KMS-11 (cell line): ENCODE results near the gene SLC35F6.

ENCODE experiments used
- H2AFZ ChIP-seq: fragments of 200-600 bp; sonication (generic); 2 replicates; pipeline ENCODE4 v1.6.1; 2016; ENCODE audit warnings: antibody characterized with exemption, mixed run types, low read depth
- H3K27ac ChIP-seq: fragments of 200-600 bp; sonication (generic); 2 replicates; pipeline ENCODE4 v1.6.1; 2016; ENCODE audit warnings: mild to moderate bottlenecking, mixed run types
- H3K27me3 ChIP-seq: fragments of 200-600 bp; sonication (generic); 2 replicates; pipeline ENCODE4 v1.6.1; 2017; ENCODE audit warnings: mild to moderate bottlenecking, low read depth, mixed run types, moderate library complexity; ENCODE audit not compliant: insufficient read depth
- H3K36me3 ChIP-seq: fragments of 200-600 bp; sonication (generic); 2 replicates; pipeline ENCODE4 v1.6.1; 2017; ENCODE audit warnings: mild to moderate bottlenecking, mixed run types; ENCODE audit not compliant: insufficient read depth
- H3K4me1 ChIP-seq: fragments of 200-600 bp; sonication (generic); 2 replicates; pipeline ENCODE4 v1.6.1; 2016; ENCODE audit warnings: mild to moderate bottlenecking, low read depth, mixed run types; ENCODE audit not compliant: poor library complexity, severe bottlenecking
- H3K4me2 ChIP-seq: fragments of 200-600 bp; sonication (generic); 2 replicates; pipeline ENCODE4 v1.7.0; 2016; ENCODE audit warnings: mild to moderate bottlenecking, mixed run types
- H3K4me3 ChIP-seq: fragments of 200-600 bp; sonication (generic); IDR thresholded peaks from 2 replicates; pipeline ENCODE4 v1.6.1; 2017; ENCODE audit warnings: low read depth, low read length, mixed read lengths; ENCODE audit not compliant: insufficient read depth
- H3K79me2 ChIP-seq: fragments of 200-600 bp; sonication (generic); 2 replicates; pipeline ENCODE4 v1.6.1; 2016; ENCODE audit warnings: low read depth, mixed run types; ENCODE audit not compliant: insufficient read depth
- H3K9ac ChIP-seq: fragments of 200-600 bp; sonication (generic); 2 replicates; pipeline ENCODE4 v1.6.1; 2016; ENCODE audit warnings: mild to moderate bottlenecking, mixed run types
- H4K20me1 ChIP-seq: fragments of 200-600 bp; sonication (generic); 2 replicates; pipeline ENCODE4 v1.6.1; 2016; ENCODE audit warnings: mild to moderate bottlenecking, mixed run types; ENCODE audit not compliant: insufficient read depth
- CTCF ChIP-seq: fragments of 200-600 bp; sonication (generic); conservative IDR thresholded peaks from 2 replicates; pipeline ENCODE4 v1.6.1; 2017; ENCODE audit warnings: low read depth, mild to moderate bottlenecking, antibody characterized with exemption, low read length, moderate library complexity, mixed read lengths

The SLC35F6 gene

GRCh38 chr2:26729311-26729710, 34.8 kb upstream of the SLC35F6 start:
- Histone ChIP-seq H3K4me1 (no peaks in the 10 kb centered on the region), H3K79me2 (no peaks in the 10 kb centered on the region), H3K4me2 (no peak overlapping the region), H4K20me1 (no peaks in the 10 kb centered on the region), H3K9ac (no peak overlapping the region), H3K27me3 (peaks cover 10% of the 10 kb centered on the region; the same call in 1 of the 2 replicates), H3K36me3 (no peaks in the 10 kb centered on the region), H3K4me3 (no peak overlapping the region), H3K27ac (no peak overlapping the region), H2AFZ (no peak overlapping the region)
- no peak for TF ChIP-seq CTCF

GRCh38 chr2:26730549-26731344, 33.3 kb upstream of the SLC35F6 start:
- peaks cover 10% of the 10 kb centered on the region; the same call in 1 of the 2 replicates for H3K27me3 ChIP-seq
- H4K20me1 ChIP-seq: no peaks in the 10 kb centered on the region
- no peak overlapping the region for H3K4me3 ChIP-seq
- no peak overlapping the region for H2AFZ ChIP-seq
- no peaks in the 10 kb centered on the region for H3K36me3 ChIP-seq
- no peaks in the 10 kb centered on the region for H3K79me2 ChIP-seq
- no peak for TF ChIP-seq CTCF
- no peak overlapping the region for H3K9ac ChIP-seq
- no peaks in the 10 kb centered on the region for H3K4me1 ChIP-seq
- no peak overlapping the region for H3K4me2 ChIP-seq
- no peak overlapping the region for H3K27ac ChIP-seq

- H3K27me3 ChIP-seq: peaks cover 10% of the 10 kb centered on the region; the same call in 1 of the 2 replicates
- no peaks in the 10 kb centered on the region for H3K36me3 ChIP-seq
- TF ChIP-seq CTCF: no peak
- H3K79me2 ChIP-seq: no peaks in the 10 kb centered on the region
- no peak overlapping the region for H3K4me3 ChIP-seq
- no peaks in the 10 kb centered on the region for H3K4me1 ChIP-seq
- no peaks in the 10 kb centered on the region for H4K20me1 ChIP-seq
- no peak overlapping the region for H3K4me2 ChIP-seq
- no peak overlapping the region for H3K27ac ChIP-seq
- no peak overlapping the region for H2AFZ ChIP-seq
- no peak overlapping the region for H3K9ac ChIP-seq
These were observed 32.4 kb upstream of the SLC35F6 start for GRCh38 chr2:26731714-26732113.

- Histone ChIP-seq H3K4me3 (no peak overlapping the region), H3K4me1 (no peaks in the 10 kb centered on the region), H3K27ac (no peak overlapping the region), H3K4me2 (no peak overlapping the region), H3K27me3 (peaks cover 10% of the 10 kb centered on the region; the same call in 1 of the 2 replicates), H3K9ac (no peak overlapping the region), H3K79me2 (no peaks in the 10 kb centered on the region), H3K36me3 (no peaks in the 10 kb centered on the region), H2AFZ (no peak overlapping the region), H4K20me1 (no peaks in the 10 kb centered on the region)
- no peak for TF ChIP-seq CTCF
These were observed 31.6 kb upstream of the SLC35F6 start for GRCh38 chr2:26732446-26732845.
